K562 (cell line): ENCODE data around the gene PHF1. TPM values are rescaled to one million over a fixed set of nuclear protein-coding genes. Genes with fewer than 3 reads are reported as not detected.

ENCODE experiments used
- ARID3B ChIP-seq: fragments of 250-450 bp; sonication (Bioruptor Pico); IDR thresholded peaks from 2 replicates; pipeline ENCODE4 v1.4.0; 2020; ENCODE audit warnings: borderline replicate concordance
- BCOR ChIP-seq: fragments of 450-650 bp; IDR thresholded peaks from 2 replicates; pipeline ENCODE4 v1.6.1; 2016
- ESRRB ChIP-seq: fragments of 250-450 bp; sonication (Bioruptor Pico); IDR thresholded peaks from 2 replicates; pipeline ENCODE4 v1.5.0; 2020; ENCODE audit warnings: mild to moderate bottlenecking, moderate library complexity, borderline replicate concordance
- GTF2A2 ChIP-seq: IDR thresholded peaks from 2 replicates; pipeline ENCODE4 v1.6.1; 2016; ENCODE audit warnings: mild to moderate bottlenecking, missing genetic modification characterization, missing compliant biosample characterization
- HMBOX1 ChIP-seq: sonication (generic); IDR thresholded peaks from 2 replicates; pipeline ENCODE4 v1.6.1; 2016
- MEF2A ChIP-seq: IDR thresholded peaks from 2 replicates; pipeline ENCODE4 v1.6.1; 2011; ENCODE audit warnings: low read depth, mild to moderate bottlenecking, low read length, moderate library complexity; ENCODE audit not compliant: control insufficient read depth
- PHB2 ChIP-seq: fragments of 450-650 bp; IDR thresholded peaks from 2 replicates; pipeline ENCODE4 v1.6.1; 2017; ENCODE audit warnings: low read depth
- RBM15 ChIP-seq: fragments of 200-400 bp; formaldehyde crosslinking; IDR thresholded peaks from 2 replicates; pipeline ENCODE4 v1.6.1; 2018; ENCODE audit warnings: mild to moderate bottlenecking, low read length, moderate library complexity; ENCODE audit not compliant: insufficient read depth
- RBM25 ChIP-seq: fragments of 200-400 bp; formaldehyde crosslinking; IDR thresholded peaks from 2 replicates; pipeline ENCODE4 v1.6.1; 2018; ENCODE audit warnings: low read length, low read depth, moderate library complexity; ENCODE audit not compliant: severe bottlenecking
- REST ChIP-seq, 2 experiments: fragments of 450-650 bp; formaldehyde crosslinking in 1 of 2; IDR thresholded peaks; 2 replicates each; pipeline versions ENCODE4 v1.4.0 to v1.6.1; 2014 to 2020; ENCODE audit warnings: mild to moderate bottlenecking in 2 of 2, borderline replicate concordance in 1 of 2, low read depth in 1 of 2
- SETDB1 ChIP-seq: IDR thresholded peaks from one replicate; pipeline ENCODE4 v1.6.1; 2012; ENCODE audit warnings: low read length, control low read depth, inconsistent platforms
- TARDBP ChIP-seq: fragments of 450-650 bp; IDR thresholded peaks from 2 replicates; pipeline ENCODE4 v1.6.1; 2016
- XRCC4 ChIP-seq: IDR thresholded peaks from one replicate; pipeline ENCODE4 v1.6.1; 2011; ENCODE audit not compliant: insufficient read depth, insufficient read length; ENCODE audit errors: extremely low read depth
- ZBED1 ChIP-seq: IDR thresholded peaks from 2 replicates; pipeline ENCODE4 v1.6.1; 2014
- ZBTB33 ChIP-seq: sonication (generic); formaldehyde crosslinking; IDR thresholded peaks from 2 replicates; pipeline ENCODE4 v1.8.1; 2023; ENCODE audit warnings: mild to moderate bottlenecking, missing genetic modification reagents
- ZNF551 ChIP-seq: fragments of 250-450 bp; sonication (Bioruptor Pico); IDR thresholded peaks from 2 replicates; pipeline ENCODE4 v1.5.0; 2021; ENCODE audit warnings: mild to moderate bottlenecking, moderate library complexity
- polyA plus RNA-seq, 8 experiments: library from polyadenylated mRNA; depleted of rRNA in 4 of 8; stranded (reverse) in 5 of 8; unstranded in 3 of 8; fragments of >200 nt; fragmentation: Nextera tagmentation in 2 of 8; fragmentation: Illumina TruSeq in 1 of 8; extraction: Ambion mirVana in 2 of 8; extraction: Trizol in 1 of 8; gene quantifications; 2 replicates each; pipeline versions ENCODE4 v1.2.1 to v1.2.3, GENCODE V29; 2011 to 2014; ENCODE audit warnings: inconsistent platforms in 1 of 8, missing spikeins in 1 of 8
- total RNA-seq, 7 experiments: library from RNA; depleted of rRNA in 6 of 7; stranded (reverse); fragments of >200 nt in 6 of 7; fragmentation: Illumina TruSeq in 2 of 7; extraction: Trizol in 2 of 7; gene quantifications; 2 replicates each; pipeline versions ENCODE4 v1.2.1 to v1.2.3, GENCODE V29; 2011 to 2021; ENCODE audit warnings: low replicate concordance in 1 of 7

PHF1 gene
- total and polyA plus RNA-seq, 9 of the 15 experiments (the other 6 are each of a cell fraction or from before 2014, with no cell fraction given) = 3.7 to 64.2 (median 33.7) TPM

GRCh38 chr6:33410050-33410710 is 634 bp upstream of the PHF1 start (continued):
- TF ChIP-seq REST (IDR thresholded peaks at IDR 0.05; ENCODE audit: borderline replicate concordance) (peak; percentile 46), REST (CRISPR knock-in tag; IDR thresholded peaks at IDR 0.05; ENCODE audit: low read depth) (peak; percentile 87), GTF2A2 (tag) (no peak), TARDBP (peak; percentile 77; the same call in 1 of the 2 replicates), ZBTB33 (CRISPR knock-in tag) (no peak; the same call in 1 of the 2 replicates), RBM15 (no peak), RBM25 (peak; percentile 86), XRCC4 (no peak), PHB2 (no peak), HMBOX1 (peak; percentile 93), ESRRB (CRISPR knock-in tag) (peak; percentile 66; the same call in 1 of the 2 replicates), ZBED1 (peak; percentile 58; the same call in 1 of the 2 replicates), MEF2A (no peak), ARID3B (CRISPR knock-in tag) (no peak), BCOR (no peak), SETDB1 (no peak), ZNF551 (no peak)
